Liver (tissue), 3 donors: ENCODE data around the gene ZNF438.

Source experiments
- EGR1 ChIP-seq, 2 donors: IDR thresholded peaks; 2 replicates each; pipeline ENCODE4 v1.6.1; 2016 to 2018; ENCODE audit warnings: antibody characterized with exemption in 2 of 2, low read depth in 2 of 2
- FOXA1 ChIP-seq: IDR thresholded peaks from 2 replicates; pipeline ENCODE4 v1.6.1; 2016; ENCODE audit warnings: antibody characterized with exemption
- TF ChIP-seq, protein P1 (sequence below): fragments of 150-350 bp; IDR thresholded peaks from 2 replicates; pipeline ENCODE4 v1.5.1; 2017; ENCODE audit warnings: improper control_type of control experiment, low read depth, low read length; ENCODE audit not compliant: missing input control
- TF ChIP-seq, protein P2 (sequence below): IDR thresholded peaks from 2 replicates; pipeline ENCODE4 v1.6.1; 2016; ENCODE audit warnings: antibody characterized with exemption
- donor health status: healthy.
- donor health status: healthy.

- TF ChIP-seq, protein P1, sequence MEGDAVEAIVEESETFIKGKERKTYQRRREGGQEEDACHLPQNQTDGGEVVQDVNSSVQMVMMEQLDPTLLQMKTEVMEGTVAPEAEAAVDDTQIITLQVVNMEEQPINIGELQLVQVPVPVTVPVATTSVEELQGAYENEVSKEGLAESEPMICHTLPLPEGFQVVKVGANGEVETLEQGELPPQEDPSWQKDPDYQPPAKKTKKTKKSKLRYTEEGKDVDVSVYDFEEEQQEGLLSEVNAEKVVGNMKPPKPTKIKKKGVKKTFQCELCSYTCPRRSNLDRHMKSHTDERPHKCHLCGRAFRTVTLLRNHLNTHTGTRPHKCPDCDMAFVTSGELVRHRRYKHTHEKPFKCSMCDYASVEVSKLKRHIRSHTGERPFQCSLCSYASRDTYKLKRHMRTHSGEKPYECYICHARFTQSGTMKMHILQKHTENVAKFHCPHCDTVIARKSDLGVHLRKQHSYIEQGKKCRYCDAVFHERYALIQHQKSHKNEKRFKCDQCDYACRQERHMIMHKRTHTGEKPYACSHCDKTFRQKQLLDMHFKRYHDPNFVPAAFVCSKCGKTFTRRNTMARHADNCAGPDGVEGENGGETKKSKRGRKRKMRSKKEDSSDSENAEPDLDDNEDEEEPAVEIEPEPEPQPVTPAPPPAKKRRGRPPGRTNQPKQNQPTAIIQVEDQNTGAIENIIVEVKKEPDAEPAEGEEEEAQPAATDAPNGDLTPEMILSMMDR = no peak
- TF ChIP-seq EGR1 (IDR thresholded peaks at IDR 0.05; ENCODE audit: low read depth in 2 of 2) (no peak), FOXA1 (no peak)
- TF ChIP-seq, protein P2, sequence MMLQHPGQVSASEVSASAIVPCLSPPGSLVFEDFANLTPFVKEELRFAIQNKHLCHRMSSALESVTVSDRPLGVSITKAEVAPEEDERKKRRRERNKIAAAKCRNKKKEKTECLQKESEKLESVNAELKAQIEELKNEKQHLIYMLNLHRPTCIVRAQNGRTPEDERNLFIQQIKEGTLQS = no peak
These were observed 87.7 kb downstream of the ZNF438 start for GRCh38 chr10:30944005-30944404.
